HCT116 (cell line): Measurements from ENCODE around the gene LMBRD2. TPM values are rescaled to one million over a fixed set of nuclear protein-coding genes. Genes with fewer than 3 reads are reported as not detected.

Source experiments
- ATAC-seq: fragments of 200-7000 bp; cut with Tn5 transposase; 2 replicates; pipeline ENCODE4 v1.9.1; 2020; ENCODE audit warnings: mild to moderate bottlenecking, moderate library complexity
- BruUV-seq: library from RNA; stranded (reverse); fragments of 400-500 nt; replicated peaks from 2 replicates; lab custom pipeline; 2021; lab: Mats Ljungman, UMichigan
- CTCF ChIA-PET: fragments of 300-600 bp; sonication (Branson Sonifier 250); formaldehyde crosslinking; loops from one replicate; lab custom pipeline; 2021; ENCODE audit warnings: antibody characterized with exemption; lab: Charles Lee
- POLR2A ChIA-PET: fragments of 300-600, 350-600 bp; sonication (Branson Sonifier 250); formaldehyde crosslinking; loops from one replicate; lab custom pipeline; 2021; ENCODE audit warnings: antibody characterized with exemption; lab: Charles Lee
- RAD21 ChIA-PET, 2 experiments: fragments of 300-600 bp; sonication (Branson Sonifier 250); formaldehyde crosslinking; loops; one replicate each; lab custom pipeline; 2023; ENCODE audit warnings: low total read pairs in 2 of 2; ENCODE audit not compliant: uncharacterized antibody in 2 of 2, unreplicated experiment in 2 of 2, low non-redundant PET in 1 of 2; lab: Charles Lee
- DNase-seq: peaks from one replicate; pipeline ENCODE4 v3.0.0-alpha.2; 2010; ENCODE audit warnings: low read depth, low spot score
- H2AFZ ChIP-seq: fragments of 200-600 bp; shearing (Covaris generic), sonication (generic); 2 replicates; pipeline ENCODE4 v1.6.1; 2017; ENCODE audit warnings: low read depth, mixed run types, mixed read lengths, antibody characterized with exemption, low read length; ENCODE audit not compliant: poor library complexity, severe bottlenecking
- H3K27ac ChIP-seq: 2 replicates; pipeline ENCODE4 v1.5.1; 2012; ENCODE audit warnings: low read depth, low read length
- H3K27me3 ChIP-seq: fragments of 200-600 bp; sonication (generic); 2 replicates; pipeline ENCODE4 v1.6.1; 2016; ENCODE audit warnings: mixed run types, low read length, mixed read lengths; ENCODE audit not compliant: insufficient read depth
- H3K36me3 ChIP-seq, 2 experiments: fragments of 200-500 bp in 1 of 2; fragments of 200-600 bp in 1 of 2; sonication (Bioruptor generic) in 1 of 2; sonication (generic) in 1 of 2; 2 replicates each; pipeline versions ENCODE4 v1.5.1 to v1.6.1; 2014 to 2016; ENCODE audit warnings: low read length in 2 of 2, inconsistent platforms in 1 of 2, mixed read lengths in 1 of 2, mixed run types in 1 of 2; ENCODE audit not compliant: insufficient read depth in 2 of 2, control insufficient read depth in 1 of 2
- H3K4me1 ChIP-seq, 2 experiments: fragments of 200-600 bp in 1 of 2; sonication (generic) in 1 of 2; 2 replicates each; pipeline versions ENCODE4 v1.5.1 to v1.6.1; 2012 to 2017; ENCODE audit warnings: low read length in 2 of 2, inconsistent platforms in 1 of 2, mild to moderate bottlenecking in 1 of 2, mixed read lengths in 1 of 2, mixed run types in 1 of 2, moderate library complexity in 1 of 2; ENCODE audit not compliant: insufficient read depth in 2 of 2, control insufficient read depth in 1 of 2
- H3K4me2 ChIP-seq: fragments of 200-600 bp; sonication (generic); 2 replicates; pipeline ENCODE4 v1.6.1; 2017; ENCODE audit warnings: mixed run types, low read length, mixed read lengths
- H3K4me3 ChIP-seq, 2 experiments: fragments of 200-600 bp in 1 of 2; sonication (generic) in 1 of 2; replicated peaks in 1 of 2; 2 replicates each; pipeline ENCODE4 v1.5.1; 2011 to 2016; ENCODE audit warnings: low read length in 2 of 2, control low read depth in 1 of 2, low read depth in 1 of 2, mild to moderate bottlenecking in 1 of 2, mixed read lengths in 1 of 2, mixed run types in 1 of 2
- H3K79me2 ChIP-seq: fragments of 200-600 bp; sonication (generic); 2 replicates; pipeline ENCODE4 v1.6.1; 2017; ENCODE audit warnings: mild to moderate bottlenecking, mixed run types, low read length, moderate library complexity, mixed read lengths; ENCODE audit not compliant: insufficient read depth
- H3K9ac ChIP-seq: fragments of 200-600 bp; sonication (generic); 2 replicates; pipeline ENCODE4 v1.6.1; 2016; ENCODE audit warnings: low read length, mixed read lengths
- H3K9me2 ChIP-seq: fragments of 200-600 bp; sonication (generic), shearing (Covaris generic); 2 replicates; pipeline ENCODE4 v1.6.1; 2017; ENCODE audit warnings: mixed run types, mild to moderate bottlenecking, moderate library complexity; ENCODE audit not compliant: insufficient read depth
- H3K9me3 ChIP-seq, 2 experiments: fragments of 200-500 bp in 1 of 2; fragments of 200-600 bp in 1 of 2; sonication (Bioruptor generic) in 1 of 2; sonication (generic) in 1 of 2; 2 replicates each; pipeline ENCODE4 v1.6.1; 2014 to 2017; ENCODE audit warnings: low read length in 2 of 2, mixed read lengths in 2 of 2, inconsistent platforms in 1 of 2, low read depth in 1 of 2, mild to moderate bottlenecking in 1 of 2, mixed run types in 1 of 2, moderate library complexity in 1 of 2; ENCODE audit not compliant: control insufficient read depth in 1 of 2, insufficient read depth in 1 of 2
- H4K20me1 ChIP-seq: fragments of 200-600 bp; sonication (generic), shearing (Covaris generic); 2 replicates; pipeline ENCODE4 v1.6.1; 2017; ENCODE audit warnings: mixed run types, mild to moderate bottlenecking, moderate library complexity; ENCODE audit not compliant: insufficient read depth
- ATF3 ChIP-seq: IDR thresholded peaks from 2 replicates; pipeline ENCODE4 v1.6.1; 2012
- CBX3 ChIP-seq: IDR thresholded peaks from 2 replicates; pipeline ENCODE4 v1.6.1; 2012; ENCODE audit warnings: low read depth
- CTCF ChIP-seq, 3 experiments: fragments of 200-600 bp in 1 of 3; sonication (generic) in 1 of 3; IDR thresholded peaks in 2 of 3; conservative IDR thresholded peaks in 1 of 3; 2 replicates each; pipeline ENCODE4 v1.5.1; 2012 to 2017; ENCODE audit warnings: low read depth in 2 of 3, low read length in 2 of 3, antibody characterized with exemption in 1 of 3, borderline replicate concordance in 1 of 3, control low read depth in 1 of 3, mild to moderate bottlenecking in 1 of 3, mixed read lengths in 1 of 3, mixed run types in 1 of 3, moderate library complexity in 1 of 3; ENCODE audit not compliant: insufficient read depth in 1 of 3
- EGR1 ChIP-seq: IDR thresholded peaks from 2 replicates; pipeline ENCODE4 v1.6.1; 2012; ENCODE audit warnings: low read depth
- EZH2 ChIP-seq: fragments of 200-600 bp; sonication (generic); IDR thresholded peaks from 2 replicates; pipeline ENCODE4 v1.6.1; 2017; ENCODE audit warnings: antibody characterized with exemption, mixed run types
- EZH2phosphoT487 ChIP-seq: fragments of 200-600 bp; IDR thresholded peaks from 2 replicates; pipeline ENCODE4 v1.6.1; 2018; ENCODE audit warnings: antibody characterized with exemption, borderline replicate concordance
- FOSL1 ChIP-seq: IDR thresholded peaks from 2 replicates; pipeline ENCODE4 v1.6.1; 2012; ENCODE audit warnings: low read depth
- JUND ChIP-seq: IDR thresholded peaks from 2 replicates; pipeline ENCODE4 v1.6.1; 2012
- MAX ChIP-seq: IDR thresholded peaks from 2 replicates; pipeline ENCODE4 v1.6.1; 2012
- POLR2A ChIP-seq: IDR thresholded peaks from 2 replicates; pipeline ENCODE4 v1.7.0; 2011; ENCODE audit warnings: borderline replicate concordance; ENCODE audit not compliant: insufficient read depth, insufficient read length; ENCODE audit errors: extremely low read depth
- REST ChIP-seq: IDR thresholded peaks from 2 replicates; pipeline ENCODE4 v1.6.1; 2012; ENCODE audit warnings: low read depth
- SIN3A ChIP-seq: IDR thresholded peaks from 2 replicates; pipeline ENCODE4 v1.6.1; 2012; ENCODE audit warnings: low read depth
- SRF ChIP-seq: IDR thresholded peaks from 2 replicates; pipeline ENCODE4 v1.6.1; 2012; ENCODE audit warnings: low read depth
- TCF7L2 ChIP-seq: IDR thresholded peaks from 2 replicates; pipeline ENCODE4 v1.7.0; 2011; ENCODE audit warnings: borderline replicate concordance, inconsistent platforms; ENCODE audit not compliant: insufficient read depth, insufficient read length; ENCODE audit errors: extremely low read depth
- YY1 ChIP-seq: IDR thresholded peaks from 2 replicates; pipeline ENCODE4 v1.6.1; 2011; ENCODE audit warnings: low read length, low read depth, moderate library complexity, mild to moderate bottlenecking; ENCODE audit not compliant: insufficient replicate concordance; ENCODE audit errors: extremely low read depth
- ZFX ChIP-seq: fragments of 450-650 bp; IDR thresholded peaks from 2 replicates; pipeline ENCODE4 v1.6.1; 2017
- ZNF274 ChIP-seq: fragments of 200-500 bp; sonication (Bioruptor generic); IDR thresholded peaks from 2 replicates; pipeline ENCODE4 v1.6.1; 2014; ENCODE audit warnings: mild to moderate bottlenecking, low read depth, low read length, inconsistent platforms
- intact Hi-C: fragments of 100-400 bp; cut with micrococcal nuclease; formaldehyde crosslinking; loops from 2 replicates; pipeline ENCODE4 v1.10.0; 2022
- total RNA-seq: library from RNA; stranded (reverse); gene quantifications from one replicate; pipeline ENCODE4 v1.2.1, GENCODE V29; 2021; ENCODE audit not compliant: unreplicated experiment

Gene LMBRD2
- total RNA-seq, 1 experiment from 2014 or later = 1.1 TPM

GRCh38 chr5:36181774-36182173 lies 30.1 kb upstream of the LMBRD2 start:
- no peak for DNase-seq
- Histone ChIP-seq H3K27ac (no peak overlapping the region), H3K4me1 (no peaks in the 10 kb centered on the region), H3K9ac (no peak overlapping the region), H3K9me2 (no peaks in the 10 kb centered on the region), H3K4me3 (no peak overlapping the region), H3K9me3 (no peaks in the 10 kb centered on the region), H3K4me2 (no peak overlapping the region), H4K20me1 (no peaks in the 10 kb centered on the region), H2AFZ (no peak overlapping the region), H3K79me2 (no peaks in the 10 kb centered on the region), H3K36me3 (peaks cover 11 to 18% of the 10 kb centered on the region in 2 experiments; a peak in 2 of 4 replicates), H3K27me3 (no peaks in the 10 kb centered on the region)
- ChIA-PET CTCF (no interaction called here), RAD21 (no interaction called here), POLR2A (no interaction called here)
- no peak for TF ChIP-seq REST
- TF ChIP-seq ATF3 = no peak
- no peak for TF ChIP-seq SIN3A
- TF ChIP-seq FOSL1 = no peak
- no peak for TF ChIP-seq EZH2phosphoT487
- TF ChIP-seq ZFX = no peak
- no peak for TF ChIP-seq TCF7L2
- no peak for TF ChIP-seq CTCF (IDR thresholded peaks at IDR 0.05 in 2 of 3, conservative IDR thresholded peaks at IDR 0.05 in 1 of 3; ENCODE audit: borderline replicate concordance in 1 of 3, insufficient read depth in 1 of 3, low read depth in 2 of 3, low read length in 2 of 3)
- no peak for TF ChIP-seq ZNF274
- TF ChIP-seq POLR2A = no peak
- no peak for TF ChIP-seq CBX3
- TF ChIP-seq EZH2 = no peak
- TF ChIP-seq YY1 = no peak
- TF ChIP-seq JUND = no peak
- no peak for TF ChIP-seq EGR1
- no peak for TF ChIP-seq SRF
- no peak for TF ChIP-seq MAX
- intact Hi-C loops = no loop called here
- ATAC-seq = no peak
- no TSS peak for BruUV-seq
